Lower leg skin (tissue), 3 donors: Measurements from ENCODE around the gene IFFO2.

ENCODE experiments used
- POLR2A ChIP-seq, 2 donors: fragments of 450-650 bp; IDR thresholded peaks; one replicate each; pipeline ENCODE4 v1.6.1; 2016 to 2017; ENCODE audit warnings: antibody characterized with exemption in 2 of 2, mild to moderate bottlenecking in 1 of 2, moderate library complexity in 1 of 2
- TF ChIP-seq, protein P1 (sequence below), 3 donors: fragments of 450-650 bp; IDR thresholded peaks; one replicate each; pipeline ENCODE4 v1.5.1; 2016; ENCODE audit warnings: antibody characterized with exemption in 3 of 3, mild to moderate bottlenecking in 3 of 3, moderate library complexity in 2 of 3

DNA sequence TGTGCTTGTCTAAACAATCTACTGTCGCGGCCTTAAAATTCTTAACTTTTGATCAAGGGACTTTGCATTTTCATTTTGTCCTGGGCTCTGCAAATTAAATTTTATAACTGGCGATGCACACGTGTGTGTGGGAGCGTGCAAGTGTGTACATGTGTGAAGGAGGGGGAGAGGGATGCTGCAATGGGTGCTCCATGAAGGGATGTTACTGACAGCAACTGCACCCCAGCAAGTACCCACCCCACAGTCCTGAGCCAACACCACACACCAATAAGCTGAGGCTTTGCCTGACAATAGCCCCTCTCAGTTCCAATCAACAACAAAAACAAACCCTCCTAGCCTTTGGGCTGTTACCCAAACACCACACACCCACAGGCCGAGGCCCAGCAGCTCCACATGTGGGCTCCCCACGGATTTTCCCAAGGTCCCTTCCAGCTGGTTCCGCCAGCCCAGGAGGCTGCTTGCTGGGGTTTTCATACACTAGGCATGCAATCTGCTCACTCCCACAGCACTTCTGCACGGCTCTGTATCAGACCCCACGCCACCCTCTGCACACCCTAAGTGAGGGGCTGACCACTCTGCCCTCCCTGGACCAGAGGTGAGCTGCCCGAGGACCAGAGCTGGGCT, 32.8 kb upstream of the IFFO2 start:
- TF ChIP-seq, protein P1, sequence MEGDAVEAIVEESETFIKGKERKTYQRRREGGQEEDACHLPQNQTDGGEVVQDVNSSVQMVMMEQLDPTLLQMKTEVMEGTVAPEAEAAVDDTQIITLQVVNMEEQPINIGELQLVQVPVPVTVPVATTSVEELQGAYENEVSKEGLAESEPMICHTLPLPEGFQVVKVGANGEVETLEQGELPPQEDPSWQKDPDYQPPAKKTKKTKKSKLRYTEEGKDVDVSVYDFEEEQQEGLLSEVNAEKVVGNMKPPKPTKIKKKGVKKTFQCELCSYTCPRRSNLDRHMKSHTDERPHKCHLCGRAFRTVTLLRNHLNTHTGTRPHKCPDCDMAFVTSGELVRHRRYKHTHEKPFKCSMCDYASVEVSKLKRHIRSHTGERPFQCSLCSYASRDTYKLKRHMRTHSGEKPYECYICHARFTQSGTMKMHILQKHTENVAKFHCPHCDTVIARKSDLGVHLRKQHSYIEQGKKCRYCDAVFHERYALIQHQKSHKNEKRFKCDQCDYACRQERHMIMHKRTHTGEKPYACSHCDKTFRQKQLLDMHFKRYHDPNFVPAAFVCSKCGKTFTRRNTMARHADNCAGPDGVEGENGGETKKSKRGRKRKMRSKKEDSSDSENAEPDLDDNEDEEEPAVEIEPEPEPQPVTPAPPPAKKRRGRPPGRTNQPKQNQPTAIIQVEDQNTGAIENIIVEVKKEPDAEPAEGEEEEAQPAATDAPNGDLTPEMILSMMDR (IDR thresholded peaks at IDR 0.05) = no peak
- TF ChIP-seq POLR2A (IDR thresholded peaks at IDR 0.05) = no peak
